Stimulated activated CD4-positive, alpha-beta T cell treated with anti-CD3 and anti-CD28 coated beads, Interleukin-4, amount 100 ng/mL, for 1 hour (primary cell): Measurements from ENCODE around the gene TRIM65.
"Not testable (repeated sequence)": the region's sequence is repeated elsewhere in the genome, so short reads cannot be mapped to it uniquely, and the experiment has no call there.

ENCODE experiments used
- DNase-seq: peaks from one replicate; pipeline ENCODE4 v3.0.0-alpha.2; 2020

The TRIM65 gene

GRCh38 chr17:75895370-75896155, 1.2 kb downstream of the TRIM65 start:
- DNase-seq = no peak

GRCh38 chr17:75894049-75894733, 2.6 kb downstream of the TRIM65 start:
- no peak for DNase-seq

- no peak for DNase-seq
These were observed 3.3 kb downstream of the TRIM65 start for GRCh38 chr17:75893305-75894048.

GRCh38 chr17:75892556-75893224, 4.1 kb downstream of the TRIM65 start:
- DNase-seq = no peak

GRCh38 chr17:75891605-75892555, 4.9 kb downstream of the TRIM65 start:
- no peak for DNase-seq

- DNase-seq = no peak
These were observed 5.6 kb downstream of the TRIM65 start for GRCh38 chr17:75891022-75891604.

- DNase-seq = no peak
These were observed 7.3 kb downstream of the TRIM65 start for GRCh38 chr17:75889454-75889853.

GRCh38 chr17:75888484-75888883, 8.3 kb downstream of the TRIM65 start:
- no peak for DNase-seq

GRCh38 chr17:75885860-75886259, 10.9 kb downstream of the TRIM65 start:
- not testable (repeated sequence) for DNase-seq

GRCh38 chr17:75885431-75885830, 11.3 kb downstream of the TRIM65 start:
- DNase-seq = no peak

GRCh38 chr17:75881678-75882454, 14.9 kb downstream of the TRIM65 start:
- DNase-seq = no peak

- no peak for DNase-seq
These were observed 16.5 kb downstream of the TRIM65 start for GRCh38 chr17:75880266-75880665.

GRCh38 chr17:75878174-75878998, 18.4 kb downstream of the TRIM65 start, which contains the start of gene TRIM47:
Gene TRIM47, minus strand, starts transcription at chr17:75878581. Its CDS starts 33 bp downstream, at chr17:75878548.
- DNase-seq = no peak

GRCh38 chr17:75877752-75878173, 19.0 kb downstream of the TRIM65 start:
- DNase-seq = peak; percentile 76

- DNase-seq = peak; percentile 40
These were observed 19.6 kb downstream of the TRIM65 start for GRCh38 chr17:75876938-75877751.

- DNase-seq = peak; percentile 64
These were observed 20.4 kb downstream of the TRIM65 start for GRCh38 chr17:75876190-75876937.

GRCh38 chr17:75875940-75876189, 20.9 kb downstream of the TRIM65 start:
- no peak for DNase-seq
